Measurements from ENCODE around the gene RBFOX2. TPM values are rescaled to one million over a fixed set of nuclear protein-coding genes. Genes with fewer than 3 reads are reported as not detected.
"Not testable (repeated sequence)": the region's sequence is repeated elsewhere in the genome, so short reads cannot be mapped to it uniquely, and the experiment has no call there.

Gene RBFOX2
- total and polyA plus RNA-seq, 10 of the 15 experiments (the other 5 are each of a cell fraction or from before 2014, with no cell fraction given), result 0.01 to 2.7 (median 0.17) TPM; not detected in 4

DNA sequence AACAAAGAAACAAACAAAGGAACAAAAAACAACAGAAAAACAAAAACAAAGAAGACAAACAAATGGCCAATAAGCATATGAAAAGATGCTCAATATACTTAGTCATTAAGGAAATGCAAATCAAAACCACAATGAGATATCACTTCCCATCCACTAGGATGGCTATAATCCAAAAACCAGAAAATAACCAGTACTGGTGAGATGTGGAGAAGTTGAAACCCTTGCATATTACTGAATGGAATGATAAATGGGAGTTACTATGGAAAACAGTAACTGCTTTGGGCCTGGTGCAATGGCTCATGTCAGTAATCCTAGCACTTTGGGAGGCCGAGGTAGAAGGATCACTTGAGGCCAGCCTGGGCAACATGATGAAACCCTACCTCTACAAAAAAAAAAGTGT is 44.9 kb upstream of the RBFOX2 start:
- Histone ChIP-seq H2AFZ (ENCODE audit: control insufficient read depth, low read depth, low read length) (no peak overlapping the region), H3K9me3 (replicated peaks; ENCODE audit: control insufficient read depth, insufficient read depth, low read length) (no peaks in the 10 kb centered on the region; the same call in 2 of the 3 replicates), H4K20me1 (ENCODE audit: control insufficient read depth, insufficient read depth) (no peaks in the 10 kb centered on the region), H3K79me2 (ENCODE audit: control insufficient read depth, insufficient read depth, low read length) (no peaks in the 10 kb centered on the region), H3K36me3 (ENCODE audit: control insufficient read depth in 2 of 2, insufficient read depth in 2 of 2, low read length in 1 of 2) (no peaks in the 10 kb centered on the region), H3K27ac (ENCODE audit: control insufficient read depth, insufficient read depth) (no peak overlapping the region), H3K4me2 (ENCODE audit: control insufficient read depth, insufficient read depth) (no peak overlapping the region), H3K9ac (ENCODE audit: control insufficient read depth, insufficient read depth, low read length) (no peak overlapping the region), H3K27me3 (replicated peaks in 1 of 2; ENCODE audit: control insufficient read depth in 2 of 2, insufficient read depth in 2 of 2, low read length in 1 of 2) (no peaks in the 10 kb centered on the region), H3K4me1 (ENCODE audit: control insufficient read depth, insufficient read depth, low read length) (no peaks in the 10 kb centered on the region), H3K4me3 (no peak overlapping the region)
- POLR2A ChIA-PET, result no interaction called here
- RAD21 ChIA-PET (ENCODE audit: unreplicated experiment), result no interaction called here
- ATAC-seq, result no peak
- SMC1A ChIA-PET (ENCODE audit: uncharacterized antibody, unreplicated experiment), result no interaction called here
- FAIRE-seq, result no peak
- TF ChIP-seq NR2C2 (IDR thresholded peaks at IDR 0.05; ENCODE audit: borderline replicate concordance, control insufficient read depth, insufficient read length, low read depth) (no peak), EP300 (IDR thresholded peaks at IDR 0.05; ENCODE audit: borderline replicate concordance in 1 of 2, control insufficient read depth in 1 of 2, low read depth in 2 of 2, low read length in 2 of 2) (no peak), SMAD1 (IDR thresholded peaks at IDR 0.05; ENCODE audit: low read depth, partially characterized antibody) (no peak), KDM1A (IDR thresholded peaks at IDR 0.05; ENCODE audit: borderline replicate concordance) (no peak), NBN (IDR thresholded peaks at IDR 0.05) (no peak)
- TF ChIP-seq, protein P1, sequence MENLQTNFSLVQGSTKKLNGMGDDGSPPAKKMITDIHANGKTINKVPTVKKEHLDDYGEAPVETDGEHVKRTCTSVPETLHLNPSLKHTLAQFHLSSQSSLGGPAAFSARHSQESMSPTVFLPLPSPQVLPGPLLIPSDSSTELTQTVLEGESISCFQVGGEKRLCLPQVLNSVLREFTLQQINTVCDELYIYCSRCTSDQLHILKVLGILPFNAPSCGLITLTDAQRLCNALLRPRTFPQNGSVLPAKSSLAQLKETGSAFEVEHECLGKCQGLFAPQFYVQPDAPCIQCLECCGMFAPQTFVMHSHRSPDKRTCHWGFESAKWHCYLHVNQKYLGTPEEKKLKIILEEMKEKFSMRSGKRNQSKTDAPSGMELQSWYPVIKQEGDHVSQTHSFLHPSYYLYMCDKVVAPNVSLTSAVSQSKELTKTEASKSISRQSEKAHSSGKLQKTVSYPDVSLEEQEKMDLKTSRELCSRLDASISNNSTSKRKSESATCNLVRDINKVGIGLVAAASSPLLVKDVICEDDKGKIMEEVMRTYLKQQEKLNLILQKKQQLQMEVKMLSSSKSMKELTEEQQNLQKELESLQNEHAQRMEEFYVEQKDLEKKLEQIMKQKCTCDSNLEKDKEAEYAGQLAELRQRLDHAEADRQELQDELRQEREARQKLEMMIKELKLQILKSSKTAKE (IDR thresholded peaks at IDR 0.05; ENCODE audit: low read depth, poor library complexity, severe bottlenecking), result no peak
- CTCF ChIA-PET, result no interaction called here
- in situ Hi-C loops (cut with MboI), result no loop called here
- intact Hi-C loops (cut with micrococcal nuclease; ENCODE audit: unreplicated experiment), result no loop called here
- 0% methylated on average over 1 of the region's 1 CpG for WGBS (ENCODE audit: insufficient coverage, insufficient replicate concordance, low lambda C conversion rate, missing lambda C conversion rate)
- BruUV-seq (replicated peaks), result no TSS peak
- DNase-seq (ENCODE audit: low read depth, low spot score), result no peak

DNA sequence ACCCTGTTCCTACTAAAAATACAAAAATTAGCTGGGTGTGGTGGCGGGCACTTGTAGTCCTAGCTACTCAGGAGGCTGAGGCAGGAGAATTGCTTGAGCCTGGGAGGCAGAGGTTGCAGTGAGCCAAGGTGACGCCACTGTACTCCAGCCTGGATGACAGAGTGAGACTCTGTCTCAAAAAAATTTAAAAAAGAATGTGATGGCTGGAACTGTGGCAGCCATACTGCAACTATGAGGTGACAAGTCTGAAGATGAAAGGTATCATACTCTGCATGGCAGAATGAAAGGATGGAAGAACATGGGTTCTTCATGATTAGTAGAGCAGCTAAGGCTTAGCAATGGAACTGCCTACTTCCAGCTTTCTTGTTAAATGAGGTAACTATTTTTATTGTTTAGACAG is 42.0 kb upstream of the RBFOX2 start:
- POLR2A ChIA-PET; H3K4me2 ChIP-seq (ENCODE audit: control insufficient read depth, insufficient read depth); H3K79me2 ChIP-seq (ENCODE audit: control insufficient read depth, insufficient read depth, low read length); BruUV-seq (replicated peaks); H3K4me3 ChIP-seq; H3K27me3 ChIP-seq (replicated peaks in 1 of 2; ENCODE audit: control insufficient read depth in 2 of 2, insufficient read depth in 2 of 2, low read length in 1 of 2); H3K27ac ChIP-seq (ENCODE audit: control insufficient read depth, insufficient read depth); DNase-seq (ENCODE audit: low read depth, low spot score); FAIRE-seq; ATAC-seq; H4K20me1 ChIP-seq (ENCODE audit: control insufficient read depth, insufficient read depth); intact Hi-C loops (cut with micrococcal nuclease; ENCODE audit: unreplicated experiment); H3K9ac ChIP-seq (ENCODE audit: control insufficient read depth, insufficient read depth, low read length); in situ Hi-C loops (cut with MboI); H2AFZ ChIP-seq (ENCODE audit: control insufficient read depth, low read depth, low read length); H3K4me1 ChIP-seq (ENCODE audit: control insufficient read depth, insufficient read depth, low read length); H3K9me3 ChIP-seq (replicated peaks; ENCODE audit: control insufficient read depth, insufficient read depth, low read length); H3K36me3 ChIP-seq (ENCODE audit: control insufficient read depth in 2 of 2, insufficient read depth in 2 of 2, low read length in 1 of 2): not testable (repeated sequence)
- SMC1A ChIA-PET (ENCODE audit: uncharacterized antibody, unreplicated experiment), result interaction anchor here (1.0 kb wide), 1 partner anchor 14 kb away, joined by 3 read pairs; no protein-coding TSS in a partner anchor
- CTCF ChIA-PET, result interaction anchor here (1.0 to 1.1 kb wide), 3 partner anchors 9 to 305 kb away, joined by 3 to 5 read pairs (median 3); no protein-coding TSS in a partner anchor
- WGBS (ENCODE audit: insufficient coverage, insufficient replicate concordance, low lambda C conversion rate, missing lambda C conversion rate), result 27% methylated on average over 2 of the region's 2 CpGs
- RAD21 ChIA-PET (ENCODE audit: unreplicated experiment), result interaction anchor here (0.9 kb wide), 1 partner anchor 14 kb away, joined by 3 read pairs; no protein-coding TSS in a partner anchor

All from GM12878 (cell line).